Measurements from ENCODE around the gene FBXW5. TPM values are rescaled to one million over a fixed set of nuclear protein-coding genes. Genes with fewer than 3 reads are reported as not detected.

FBXW5 gene
- total RNA-seq, 1 donor, result 104 TPM

GRCh38 chr9:136952321-136952850 is 7.8 kb upstream of the FBXW5 start:
- no peak for DNase-seq (ENCODE audit: low read depth)
- TF ChIP-seq CTCF (IDR thresholded peaks at IDR 0.05; ENCODE audit: insufficient read depth, low read depth, low read length), result no peak
- H3K4me3 ChIP-seq (ENCODE audit: low read depth, low read length), result no peak overlapping the region

GRCh38 chr9:136951541-136952320 is 7.2 kb upstream of the FBXW5 start, which contains the start of gene LCN12:
Gene LCN12, plus strand, starts transcription at chr9:136952273. Its CDS starts 55 bp downstream, at chr9:136952328.
- DNase-seq (ENCODE audit: low read depth), result no peak
- no peak within 1 kb of the TSS for H3K4me3 ChIP-seq (ENCODE audit: low read depth, low read length)
- TF ChIP-seq CTCF (IDR thresholded peaks at IDR 0.05; ENCODE audit: insufficient read depth, low read depth, low read length), result no peak

GRCh38 chr9:136950656-136951276 is 6.2 kb upstream of the FBXW5 start:
- no peak for DNase-seq (ENCODE audit: low read depth)
- TF ChIP-seq CTCF (IDR thresholded peaks at IDR 0.05; ENCODE audit: insufficient read depth, low read depth, low read length), result no peak
- peak overlapping the region; percentile 66 for H3K4me3 ChIP-seq (ENCODE audit: low read depth, low read length)

GRCh38 chr9:136949817-136950655 is 5.5 kb upstream of the FBXW5 start:
- DNase-seq (ENCODE audit: low read depth), result peak; percentile 76
- TF ChIP-seq CTCF (IDR thresholded peaks at IDR 0.05; ENCODE audit: insufficient read depth, low read depth, low read length), result no peak
- peak overlapping the region; percentile 66 for H3K4me3 ChIP-seq (ENCODE audit: low read depth, low read length)

- TF ChIP-seq CTCF (IDR thresholded peaks at IDR 0.05; ENCODE audit: insufficient read depth, low read depth, low read length), result no peak
- no peak for DNase-seq (ENCODE audit: low read depth)
- peak overlapping the region; percentile 66 for H3K4me3 ChIP-seq (ENCODE audit: low read depth, low read length)
These were observed 4.8 kb upstream of the FBXW5 start for GRCh38 chr9:136949239-136949816.

GRCh38 chr9:136947955-136948510 is 3.5 kb upstream of the FBXW5 start:
- peak; percentile 66 for TF ChIP-seq CTCF (IDR thresholded peaks at IDR 0.05; ENCODE audit: insufficient read depth, low read depth, low read length)
- peak; percentile 50 for DNase-seq (ENCODE audit: low read depth)
- H3K4me3 ChIP-seq (ENCODE audit: low read depth, low read length), result no peak overlapping the region
